GM21529 (cell line): ENCODE results near the gene STPG4.
"Not testable (repeated sequence)": the region's sequence is repeated elsewhere in the genome, so short reads cannot be mapped to it uniquely, and the experiment has no call there.

Experiments used
- ATAC-seq: cut with Tn5 transposase; IDR thresholded peaks from one replicate; pipeline ENCODE4 v1.9.1; 2021; ENCODE audit not compliant: unreplicated experiment

The STPG4 gene

GRCh38 chr2:47173986-47174732 lies 19.1 kb upstream of the STPG4 start:
- no peak for ATAC-seq

DNA sequence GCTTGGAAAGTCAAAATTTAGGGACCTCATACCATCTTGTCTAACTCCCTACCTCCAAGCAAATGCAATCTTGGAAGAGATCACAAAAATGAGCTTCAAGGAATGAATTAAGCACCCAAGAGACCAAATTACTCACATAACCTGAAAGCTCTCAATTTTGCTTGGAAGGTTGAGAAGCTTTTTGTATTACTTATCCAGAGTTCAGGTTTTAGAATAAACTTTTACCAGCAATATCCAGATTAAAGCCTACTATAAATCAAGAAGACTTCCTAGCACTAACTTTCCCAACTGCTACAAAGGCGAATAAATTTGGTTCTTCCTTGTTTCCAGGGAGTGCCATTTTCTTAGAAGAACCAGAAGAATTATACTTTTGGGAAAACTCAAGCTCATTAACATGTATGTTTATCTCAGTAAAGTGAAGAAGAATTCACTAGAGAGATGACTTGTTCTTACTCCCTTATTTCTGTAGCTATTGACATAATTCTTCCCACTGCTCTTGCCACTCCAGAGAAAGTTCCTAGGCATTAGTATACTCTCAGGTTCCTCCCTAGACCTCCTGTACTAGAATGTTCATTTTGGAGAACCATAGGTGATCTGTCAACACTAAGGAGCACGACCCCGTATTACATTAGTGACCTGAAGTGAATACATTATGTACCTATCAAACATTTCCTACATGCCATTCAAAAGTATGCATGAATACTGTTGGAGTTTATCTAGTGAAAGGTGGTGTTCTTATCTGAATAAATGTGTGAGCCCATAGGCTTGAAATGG lies 18.0 kb upstream of the STPG4 start:
- no peak for ATAC-seq

DNA sequence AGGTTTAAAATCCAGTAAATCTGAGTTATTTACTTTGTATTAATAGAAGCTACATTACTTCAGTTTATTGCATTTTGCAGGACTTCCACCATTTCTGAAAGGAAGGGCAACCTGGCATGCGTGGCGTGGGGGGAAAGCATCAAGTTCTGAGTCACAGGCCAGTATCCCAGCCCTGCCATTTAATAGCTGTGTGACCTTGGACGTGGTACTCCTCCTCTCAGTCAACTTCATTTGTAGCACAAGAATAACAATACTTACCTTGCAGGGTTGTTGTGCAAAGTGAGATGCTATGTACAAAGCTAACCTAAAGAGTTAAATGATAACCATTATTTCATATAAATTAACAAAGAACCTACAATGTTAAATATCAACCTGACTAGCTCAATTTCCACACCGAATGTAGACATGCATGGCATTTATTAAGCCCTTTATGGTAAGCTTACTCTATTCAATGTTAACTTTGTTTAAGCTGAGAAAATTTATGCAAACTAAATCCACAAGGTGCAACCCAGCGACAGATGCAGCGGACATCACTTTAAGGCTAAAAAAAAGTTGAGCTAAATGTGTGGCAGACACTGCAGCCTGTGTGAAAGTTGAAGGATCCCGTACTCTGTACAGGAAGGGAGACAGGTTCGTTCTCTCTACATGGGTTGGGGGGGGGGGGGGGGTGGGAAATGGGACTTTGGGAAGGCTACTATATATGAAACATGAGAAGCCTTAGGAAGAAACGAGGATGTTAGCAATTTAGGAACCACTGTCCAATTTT lies 17.2 kb upstream of the STPG4 start:
- ATAC-seq: no peak

- ATAC-seq: no peak
These were observed 14.7 kb upstream of the STPG4 start for GRCh38 chr2:47169784-47170183.

- not testable (repeated sequence) for ATAC-seq
These were observed 13.8 kb upstream of the STPG4 start for GRCh38 chr2:47168895-47169294.

GRCh38 chr2:47167149-47167548 lies 12.0 kb upstream of the STPG4 start:
- no peak for ATAC-seq

- no peak for ATAC-seq
These were observed 10.0 kb upstream of the STPG4 start for GRCh38 chr2:47165001-47165555.

DNA sequence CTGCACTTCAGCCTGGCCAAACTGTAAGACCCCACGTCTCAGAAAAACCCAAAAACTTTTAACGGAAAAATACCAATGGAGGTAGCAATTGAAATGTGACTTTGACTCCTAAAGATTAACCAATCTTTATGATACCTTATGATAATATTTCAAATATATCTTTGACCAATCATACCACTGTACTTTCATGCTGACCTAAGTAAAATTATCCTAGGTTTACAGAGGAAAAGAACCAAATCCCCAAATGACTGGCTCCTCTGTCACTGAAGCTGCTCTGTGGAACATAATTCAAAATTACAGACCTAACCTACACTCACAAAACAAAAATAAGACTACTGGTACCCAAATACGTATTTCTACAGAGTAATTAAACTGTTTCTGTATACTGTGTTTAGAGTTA lies 7.7 kb upstream of the STPG4 start:
- no peak for ATAC-seq

GRCh38 chr2:47161475-47161874 lies 6.4 kb upstream of the STPG4 start:
- no peak for ATAC-seq

DNA sequence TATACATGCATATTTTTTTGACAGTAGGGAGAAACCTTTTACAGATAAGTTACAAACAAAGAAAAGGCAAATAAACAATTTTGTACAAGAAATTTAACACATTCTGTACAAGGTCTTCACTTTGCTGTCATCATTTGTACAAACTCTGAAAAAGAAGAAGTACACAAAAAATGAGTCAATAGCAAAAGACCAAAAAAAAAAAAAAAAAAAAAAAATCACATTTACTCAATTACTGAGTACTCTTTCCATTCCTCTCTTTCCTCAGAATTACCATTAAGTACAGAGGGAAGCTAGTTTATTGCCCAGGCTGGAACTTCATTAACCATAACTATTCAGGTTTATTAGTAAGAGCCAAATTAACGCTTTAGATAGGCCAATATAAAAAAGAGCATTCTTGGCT lies 5.6 kb upstream of the STPG4 start:
- ATAC-seq: no peak

GRCh38 chr2:47160211-47160610 lies 5.1 kb upstream of the STPG4 start:
- ATAC-seq: no peak

DNA sequence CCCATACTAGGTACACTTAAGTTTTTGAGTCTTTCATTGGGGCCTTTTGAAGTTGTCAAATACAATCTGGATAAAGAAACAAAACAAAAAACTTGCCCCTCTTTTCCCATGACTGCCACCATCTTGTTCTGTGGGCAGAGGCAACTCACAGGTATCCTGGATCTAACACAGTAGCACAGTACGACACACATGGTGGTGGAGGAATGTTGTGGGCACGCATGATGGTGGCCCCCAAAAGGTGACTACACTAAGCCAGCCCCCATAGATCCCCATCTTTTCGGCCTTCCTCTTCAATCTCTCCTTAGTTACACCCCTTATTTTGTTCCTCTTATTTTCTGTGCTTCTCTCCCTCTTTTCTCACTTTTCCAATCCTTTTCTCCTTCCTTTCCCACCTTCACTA lies 4.5 kb upstream of the STPG4 start:
- no peak for ATAC-seq

- no peak for ATAC-seq
These were observed 3.5 kb upstream of the STPG4 start for GRCh38 chr2:47158576-47158975.

GRCh38 chr2:47152803-47153202 lies 2.3 kb downstream of the STPG4 start:
- ATAC-seq: no peak

DNA sequence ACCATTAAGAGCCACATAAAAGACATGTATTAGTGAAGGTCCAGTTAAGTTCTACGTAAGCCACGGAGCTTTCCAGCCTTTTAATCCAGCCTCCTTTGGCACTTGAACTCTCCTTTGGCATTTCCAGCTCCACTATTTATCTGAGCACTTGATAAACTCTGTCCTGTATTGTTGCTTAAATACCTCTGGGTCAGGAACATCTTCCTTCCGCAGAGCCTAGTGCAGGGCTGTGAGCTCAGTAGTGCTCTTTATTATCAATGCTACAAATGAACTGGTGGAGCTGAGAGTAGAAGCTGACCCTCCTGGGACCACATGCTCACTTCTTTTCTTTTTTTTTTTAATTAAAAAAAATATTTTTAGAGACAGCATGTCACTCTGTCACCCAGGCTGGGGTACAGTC lies 4.9 kb downstream of the STPG4 start:
- no peak for ATAC-seq

DNA sequence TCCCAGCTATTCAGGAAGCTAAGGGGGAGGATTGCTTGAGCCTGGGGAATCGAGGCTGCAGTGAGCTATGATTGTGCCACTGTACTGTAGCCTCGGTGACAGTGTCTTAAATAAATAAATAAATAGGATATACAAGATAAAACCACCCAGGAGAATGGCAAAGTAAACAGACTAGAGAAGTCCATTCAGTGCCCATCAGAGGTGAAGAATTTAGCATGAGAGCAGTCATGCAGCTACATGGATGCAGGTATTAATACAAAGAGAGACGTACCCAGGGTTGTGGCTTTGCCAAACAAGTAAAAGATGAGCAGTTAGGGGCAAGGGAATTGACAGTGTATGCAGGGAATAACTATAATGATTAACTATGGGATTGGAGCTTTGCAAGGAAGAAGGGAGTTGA lies 8.1 kb downstream of the STPG4 start:
- no peak for ATAC-seq

- no peak for ATAC-seq
These were observed 9.6 kb downstream of the STPG4 start for GRCh38 chr2:47145466-47145865.

- no peak for ATAC-seq
These were observed 13.6 kb downstream of the STPG4 start for GRCh38 chr2:47141520-47141919.

- no peak for ATAC-seq
These were observed 20.6 kb downstream of the STPG4 start for GRCh38 chr2:47134386-47135090.

GRCh38 chr2:47133046-47133445 lies 22.1 kb downstream of the STPG4 start:
- no peak for ATAC-seq

DNA sequence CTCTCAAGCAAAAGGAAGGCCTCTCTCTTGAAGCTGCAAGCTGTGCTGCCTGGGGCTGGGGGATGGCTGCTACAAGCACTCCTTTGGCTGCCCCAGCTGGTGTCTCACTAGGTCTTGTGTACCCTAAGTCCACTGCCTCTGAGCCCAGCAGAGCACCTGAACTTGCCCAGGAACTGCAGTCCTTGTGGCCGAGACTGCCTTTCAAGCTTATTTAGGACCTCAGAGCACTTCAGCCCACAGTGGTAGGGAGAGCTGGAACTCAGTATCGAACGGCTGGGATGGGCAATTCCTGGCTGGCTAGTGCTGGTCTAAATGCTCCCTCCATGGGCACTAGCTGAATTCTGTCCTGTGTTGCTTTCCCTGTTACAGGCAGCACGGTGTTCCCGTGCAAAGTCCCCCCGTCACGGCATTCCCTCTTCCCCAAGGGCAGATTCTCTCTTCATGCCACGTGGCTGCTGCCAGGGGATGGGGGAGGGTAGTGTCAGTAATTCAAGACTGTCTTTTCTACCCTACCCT lies 25.9 kb downstream of the STPG4 start:
- ATAC-seq: no peak
